Activated T-cell treated with anti-CD3 and anti-CD28 coated beads for 4 hours (primary cell): ENCODE measurements around the gene APOE.
"Not testable (repeated sequence)": the region's sequence is repeated elsewhere in the genome, so short reads cannot be mapped to it uniquely, and the experiment has no call there.

ENCODE experiments used
- DNase-seq: peaks from one replicate; pipeline ENCODE4 v3.0.0-alpha.2; 2020

Gene APOE

DNA sequence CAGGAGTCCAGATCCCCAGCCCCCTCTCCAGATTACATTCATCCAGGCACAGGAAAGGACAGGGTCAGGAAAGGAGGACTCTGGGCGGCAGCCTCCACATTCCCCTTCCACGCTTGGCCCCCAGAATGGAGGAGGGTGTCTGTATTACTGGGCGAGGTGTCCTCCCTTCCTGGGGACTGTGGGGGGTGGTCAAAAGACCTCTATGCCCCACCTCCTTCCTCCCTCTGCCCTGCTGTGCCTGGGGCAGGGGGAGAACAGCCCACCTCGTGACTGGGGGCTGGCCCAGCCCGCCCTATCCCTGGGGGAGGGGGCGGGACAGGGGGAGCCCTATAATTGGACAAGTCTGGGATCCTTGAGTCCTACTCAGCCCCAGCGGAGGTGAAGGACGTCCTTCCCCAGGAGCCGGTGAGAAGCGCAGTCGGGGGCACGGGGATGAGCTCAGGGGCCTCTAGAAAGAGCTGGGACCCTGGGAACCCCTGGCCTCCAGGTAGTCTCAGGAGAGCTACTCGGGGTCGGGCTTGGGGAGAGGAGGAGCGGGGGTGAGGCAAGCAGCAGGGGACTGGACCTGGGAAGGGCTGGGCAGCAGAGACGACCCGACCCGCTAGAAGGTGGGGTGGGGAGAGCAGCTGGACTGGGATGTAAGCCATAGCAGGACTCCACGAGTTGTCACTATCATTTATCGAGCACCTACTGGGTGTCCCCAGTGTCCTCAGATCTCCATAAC, at the start of gene APOE:
APOE (plus strand) TSS at position 360 of the 724 bp plus-strand sequence. CDS start 829 bp downstream, outside the sequence.
- DNase-seq: no peak

DNA sequence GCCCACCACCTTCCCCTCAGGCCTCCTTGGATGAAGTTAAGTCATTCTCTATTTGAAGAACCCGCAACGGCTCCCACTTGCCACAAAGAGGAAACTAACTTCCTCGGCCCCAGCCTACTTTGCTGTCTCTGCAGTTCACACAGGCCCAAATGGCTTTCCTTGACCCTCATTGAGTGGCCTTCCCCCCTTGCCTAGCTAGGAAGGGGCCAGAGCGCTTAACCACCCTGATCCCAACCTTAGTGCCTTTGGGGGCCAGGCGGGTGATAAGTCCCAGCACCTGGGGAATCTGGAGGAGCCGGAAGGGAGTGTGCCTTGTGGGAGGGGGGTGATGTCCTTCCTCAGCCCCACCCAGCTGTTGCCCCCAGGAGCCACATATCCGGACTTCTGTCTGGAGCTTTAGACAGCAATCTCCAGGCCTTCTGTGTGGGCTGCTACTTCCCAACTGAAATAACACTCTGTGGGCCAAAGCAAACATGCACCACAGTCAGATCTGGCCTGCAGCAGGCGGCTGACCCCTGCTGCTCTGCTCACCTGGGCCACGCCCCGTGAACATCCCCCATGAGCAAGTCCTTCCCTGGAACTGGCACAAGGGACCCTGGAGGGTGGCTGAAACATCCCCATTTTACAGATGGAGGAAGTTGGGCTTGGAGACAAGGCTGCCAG, 49.0 kb upstream of the APOE start:
- no peak for DNase-seq

DNA sequence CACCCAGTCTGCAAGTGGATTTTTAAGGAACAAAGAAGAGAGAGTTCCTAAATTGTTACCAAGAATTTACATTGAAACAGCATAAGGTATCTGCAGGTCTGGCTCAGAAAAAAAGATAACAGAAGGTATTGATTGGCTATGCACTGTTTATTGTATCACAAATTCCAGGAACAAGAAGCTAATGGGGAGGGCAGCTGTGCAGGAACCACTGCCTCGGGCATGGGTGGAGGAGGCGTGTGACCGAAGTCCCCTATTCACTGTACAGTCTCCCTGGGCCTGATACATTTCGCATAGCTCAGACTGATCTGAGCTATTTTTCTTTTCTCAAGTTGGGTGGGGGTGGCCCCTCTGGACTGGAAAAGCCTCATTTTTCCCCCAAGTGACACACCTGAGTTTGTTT, 47.8 kb upstream of the APOE start:
- DNase-seq: no peak

- DNase-seq: not testable (repeated sequence)
These were observed 44.0 kb upstream of the APOE start for GRCh38 chr19:44861576-44861975.

GRCh38 chr19:44863990-44864389, 41.6 kb upstream of the APOE start:
- DNase-seq: no peak

DNA sequence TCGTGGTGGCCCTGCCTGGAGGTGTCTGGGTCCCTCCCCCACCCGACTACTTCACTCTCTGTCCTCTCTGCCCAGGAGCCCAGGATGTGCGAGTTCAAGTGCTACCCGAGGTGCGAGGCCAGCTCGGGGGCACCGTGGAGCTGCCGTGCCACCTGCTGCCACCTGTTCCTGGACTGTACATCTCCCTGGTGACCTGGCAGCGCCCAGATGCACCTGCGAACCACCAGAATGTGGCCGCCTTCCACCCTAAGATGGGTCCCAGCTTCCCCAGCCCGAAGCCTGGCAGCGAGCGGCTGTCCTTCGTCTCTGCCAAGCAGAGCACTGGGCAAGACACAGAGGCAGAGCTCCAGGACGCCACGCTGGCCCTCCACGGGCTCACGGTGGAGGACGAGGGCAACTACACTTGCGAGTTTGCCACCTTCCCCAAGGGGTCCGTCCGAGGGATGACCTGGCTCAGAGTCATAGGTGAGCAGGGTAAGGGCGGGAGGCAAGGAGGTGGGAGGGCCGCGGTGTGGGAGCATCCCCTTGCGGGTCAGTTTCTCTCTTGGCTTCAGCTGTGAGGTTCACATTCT, 40.3 kb upstream of the APOE start:
- no peak for DNase-seq

DNA sequence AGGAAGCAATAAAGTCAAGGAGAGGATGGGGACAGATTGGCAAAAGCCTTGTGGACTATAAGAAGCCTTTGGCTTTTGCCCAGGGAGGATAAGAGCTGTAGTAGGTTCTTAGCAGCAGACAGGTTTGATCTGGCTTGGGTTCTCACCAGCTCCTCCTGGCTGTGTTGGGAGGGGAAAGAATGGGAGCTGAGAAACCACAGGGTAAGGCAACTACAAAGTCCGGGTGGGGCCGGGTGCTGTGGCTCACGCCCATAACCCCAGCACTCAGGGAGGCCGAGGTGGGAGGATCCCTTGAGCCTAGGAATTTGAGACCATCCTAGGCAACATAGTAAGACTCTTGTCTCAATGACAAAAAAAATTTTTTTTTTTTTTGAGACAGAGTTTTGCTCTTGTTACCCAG, 38.9 kb upstream of the APOE start:
- DNase-seq: no peak

DNA sequence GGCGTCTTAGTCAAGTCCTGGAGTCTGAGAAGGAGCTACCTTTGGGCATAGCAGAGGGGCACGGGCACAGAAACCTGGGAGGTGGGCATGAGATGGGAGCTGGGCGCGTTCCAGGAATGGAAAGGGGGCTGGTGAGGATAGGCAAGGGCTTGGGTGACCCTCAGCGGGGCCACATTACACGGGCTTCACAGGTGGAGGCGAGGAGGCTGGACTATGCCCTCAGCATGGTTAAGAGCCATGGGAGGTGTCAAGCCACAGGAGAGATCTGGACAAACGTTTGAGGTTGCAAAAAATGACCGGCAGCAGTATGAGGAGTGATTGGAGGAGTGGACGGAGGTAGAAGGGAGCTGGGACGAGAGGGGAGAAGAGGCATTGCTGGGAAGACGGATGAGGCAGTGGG, 38.0 kb upstream of the APOE start:
- no peak for DNase-seq

- no peak for DNase-seq
These were observed 35.7 kb upstream of the APOE start for GRCh38 chr19:44869733-44870470.

DNA sequence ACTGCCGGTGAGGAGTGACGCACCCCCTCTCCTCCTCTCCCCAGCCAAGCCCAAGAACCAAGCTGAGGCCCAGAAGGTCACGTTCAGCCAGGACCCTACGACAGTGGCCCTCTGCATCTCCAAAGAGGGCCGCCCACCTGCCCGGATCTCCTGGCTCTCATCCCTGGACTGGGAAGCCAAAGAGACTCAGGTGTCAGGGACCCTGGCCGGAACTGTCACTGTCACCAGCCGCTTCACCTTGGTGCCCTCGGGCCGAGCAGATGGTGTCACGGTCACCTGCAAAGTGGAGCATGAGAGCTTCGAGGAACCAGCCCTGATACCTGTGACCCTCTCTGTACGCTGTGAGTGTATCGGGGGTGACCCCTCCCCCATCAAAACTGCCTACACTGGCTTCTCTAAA, 33.8 kb upstream of the APOE start:
- DNase-seq: no peak

DNA sequence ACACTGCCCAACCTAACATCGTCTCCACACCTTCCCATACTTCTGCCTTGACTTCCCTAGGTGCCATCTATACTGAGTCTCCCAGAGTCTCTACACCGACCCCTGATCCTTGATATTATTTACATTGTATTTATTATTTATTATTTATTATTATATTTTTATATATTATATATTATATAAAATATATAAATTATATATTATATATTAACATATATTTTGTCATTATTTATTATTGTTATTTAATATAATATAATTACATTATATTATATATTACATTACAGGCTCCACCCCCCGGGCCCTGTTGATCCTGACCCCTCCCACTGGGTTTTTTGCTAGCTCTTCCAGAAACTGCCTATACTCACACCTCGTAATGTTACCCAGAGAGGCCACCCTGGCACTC, 32.9 kb upstream of the APOE start:
- DNase-seq: no peak

GRCh38 chr19:44874317-44874716, 31.3 kb upstream of the APOE start:
- no peak for DNase-seq

- no peak for DNase-seq
These were observed 29.7 kb upstream of the APOE start for GRCh38 chr19:44875666-44876451.

DNA sequence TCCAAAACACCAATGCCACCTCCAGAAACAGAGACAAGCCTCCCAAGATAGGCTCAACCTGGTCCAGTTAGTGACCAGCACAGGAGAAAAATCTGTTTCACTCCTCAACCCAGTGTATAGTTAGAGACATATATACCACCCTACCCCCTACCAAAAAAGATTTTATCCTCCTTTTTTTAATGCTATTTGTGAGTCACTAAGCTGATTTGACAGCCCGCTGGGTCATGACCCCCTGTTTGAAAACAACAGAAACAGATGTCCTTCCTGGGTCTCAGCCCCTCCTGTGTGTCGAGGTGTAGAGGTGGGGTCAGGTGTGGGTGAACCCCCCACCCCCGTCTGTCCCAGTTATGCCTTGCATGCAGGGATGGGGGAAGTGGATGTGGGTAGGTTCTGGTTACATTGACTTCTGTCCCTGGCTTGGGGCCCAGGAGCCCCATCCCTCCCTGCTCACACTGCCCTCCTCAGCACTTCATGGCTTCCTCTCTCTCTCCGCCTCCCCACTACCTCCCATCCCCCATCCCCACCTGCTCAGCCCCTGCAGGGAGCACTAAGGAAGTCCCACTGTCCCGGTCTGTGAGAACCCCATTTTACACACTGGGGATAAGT, 28.6 kb upstream of the APOE start:
- DNase-seq: no peak

DNA sequence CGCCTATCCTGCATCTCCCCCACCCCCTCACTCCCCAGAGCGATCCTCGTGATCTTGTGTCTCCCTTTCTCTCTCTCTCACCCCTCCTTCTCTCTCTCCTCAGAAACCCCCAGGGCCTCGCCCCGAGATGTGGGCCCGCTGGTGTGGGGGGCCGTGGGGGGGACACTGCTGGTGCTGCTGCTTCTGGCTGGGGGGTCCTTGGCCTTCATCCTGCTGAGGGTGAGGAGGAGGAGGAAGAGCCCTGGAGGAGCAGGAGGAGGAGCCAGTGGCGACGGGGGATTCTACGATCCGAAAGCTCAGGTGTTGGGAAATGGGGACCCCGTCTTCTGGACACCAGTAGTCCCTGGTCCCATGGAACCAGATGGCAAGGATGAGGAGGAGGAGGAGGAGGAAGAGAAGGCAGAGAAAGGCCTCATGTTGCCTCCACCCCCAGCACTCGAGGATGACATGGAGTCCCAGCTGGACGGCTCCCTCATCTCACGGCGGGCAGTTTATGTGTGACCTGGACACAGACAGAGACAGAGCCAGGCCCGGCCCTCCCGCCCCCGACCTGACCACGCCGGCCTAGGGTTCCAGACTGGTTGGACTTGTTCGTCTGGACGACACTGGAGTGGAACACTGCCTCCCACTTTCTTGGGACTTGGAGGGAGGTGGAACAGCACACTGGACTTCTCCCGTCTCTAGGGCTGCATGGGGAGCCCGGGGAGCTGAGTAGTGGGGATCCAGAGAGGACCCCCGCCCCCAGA, 27.3 kb upstream of the APOE start:
- DNase-seq: no peak

DNA sequence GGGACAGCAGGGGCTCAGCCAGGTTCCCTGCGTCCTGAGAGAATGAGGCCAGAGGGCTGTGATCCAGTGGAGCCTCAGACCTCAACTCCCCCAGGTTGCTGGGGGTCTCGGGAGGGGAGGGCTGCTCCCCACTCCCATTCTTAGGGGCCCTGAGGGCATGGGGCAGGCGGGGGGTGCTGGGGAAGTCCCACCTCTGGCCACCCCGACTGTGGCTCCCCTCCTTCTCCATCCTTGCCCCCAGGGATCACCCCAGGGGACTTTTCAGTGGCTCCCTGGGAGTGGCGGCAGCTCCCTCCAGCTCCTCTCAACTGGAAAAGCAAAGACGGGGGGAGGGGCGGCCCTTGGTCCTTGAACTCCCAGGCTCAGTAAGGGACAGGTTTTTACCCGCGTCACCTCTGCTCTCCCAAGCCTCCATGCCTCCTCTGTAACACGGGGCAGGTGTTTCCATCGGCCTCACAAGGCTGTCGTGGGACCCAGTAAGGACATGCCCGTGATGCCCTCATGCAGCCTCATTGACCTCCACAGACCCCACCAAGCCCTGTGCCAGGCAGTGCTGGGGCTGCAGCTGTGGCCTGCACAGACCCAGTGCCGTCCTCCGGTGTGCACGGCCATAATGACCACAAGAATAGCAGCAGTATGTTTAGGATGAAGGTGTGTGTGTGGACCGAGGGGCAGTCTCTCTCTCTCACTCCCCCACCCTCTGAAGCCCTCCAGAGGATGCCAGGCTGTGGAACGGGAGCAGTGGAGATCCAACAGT, 26.1 kb upstream of the APOE start:
- no peak for DNase-seq

DNA sequence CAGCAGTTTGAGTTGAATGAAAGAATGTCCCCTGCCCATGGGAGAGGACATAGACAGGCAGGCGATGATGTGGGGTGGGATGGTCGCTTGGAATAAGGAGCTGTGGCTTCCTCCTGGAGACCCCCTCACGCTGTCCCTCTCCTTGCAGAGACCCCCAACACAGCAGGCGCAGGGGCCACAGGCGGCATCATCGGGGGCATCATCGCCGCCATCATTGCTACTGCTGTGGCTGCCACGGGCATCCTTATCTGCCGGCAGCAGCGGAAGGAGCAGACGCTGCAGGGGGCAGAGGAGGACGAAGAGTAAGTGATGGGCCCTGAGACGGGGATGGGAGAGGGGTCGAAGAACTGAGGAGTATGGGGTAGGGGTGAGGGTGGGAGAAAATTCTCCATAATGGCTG, 23.5 kb upstream of the APOE start:
- no peak for DNase-seq

- not testable (repeated sequence) for DNase-seq
These were observed 22.8 kb upstream of the APOE start for GRCh38 chr19:44882619-44883397.

DNA sequence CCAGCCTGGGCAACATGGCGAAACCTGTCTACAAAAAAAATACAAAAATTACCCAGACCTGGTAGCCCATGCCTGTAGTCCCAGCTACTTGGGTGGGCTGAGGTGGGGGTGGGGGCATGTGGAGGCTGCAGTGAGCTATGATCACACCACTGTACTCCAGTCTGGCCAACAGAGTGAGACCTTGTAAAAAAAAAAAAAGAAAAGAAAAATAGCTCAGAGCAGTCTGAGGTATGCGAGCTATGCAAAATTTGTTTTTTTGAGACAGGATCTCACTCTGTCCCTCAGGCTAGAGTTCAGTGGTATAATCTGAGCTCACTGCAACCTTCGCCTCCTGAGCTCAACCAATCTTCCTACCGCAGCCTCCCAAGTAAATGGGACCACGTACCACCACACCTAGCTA, 21.7 kb upstream of the APOE start:
- no peak for DNase-seq

DNA sequence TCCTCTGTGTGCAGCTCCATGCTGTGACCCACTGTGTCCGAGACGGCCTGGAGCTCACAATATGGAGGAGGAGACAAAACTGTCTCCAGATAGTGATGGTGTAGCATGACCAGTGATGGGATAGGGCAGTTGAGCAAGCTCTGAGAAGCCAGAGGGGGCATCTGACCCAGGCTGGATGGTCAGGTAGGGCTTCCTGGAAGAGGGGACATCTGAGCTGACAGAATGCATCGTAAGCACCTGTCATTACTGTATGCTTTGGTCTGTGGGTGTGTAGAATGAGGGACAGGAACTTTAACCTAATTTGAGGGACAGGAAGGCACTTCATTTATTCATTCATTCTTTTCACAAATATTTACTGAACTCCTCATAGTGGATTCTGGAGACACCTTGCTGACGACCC, 21.0 kb upstream of the APOE start:
- no peak for DNase-seq
